Caco-2 (cell line): ENCODE data around the gene MRGPRE. TPM values are rescaled to one million over a fixed set of nuclear protein-coding genes. Genes with fewer than 3 reads are reported as not detected.
"Not testable (repeated sequence)": the region's sequence is repeated elsewhere in the genome, so short reads cannot be mapped to it uniquely, and the experiment has no call there.

ENCODE experiments used
- BruUV-seq: library from RNA; stranded (reverse); fragments of 400-500 nt; replicated peaks from 2 replicates; lab custom pipeline; 2021; lab: Mats Ljungman, UMichigan
- CTCF ChIA-PET: fragments of 300-600 bp; sonication (Branson Sonifier 250); formaldehyde crosslinking; loops from one replicate; lab custom pipeline; 2022; ENCODE audit warnings: antibody characterized with exemption; lab: Charles Lee
- POLR2A ChIA-PET: fragments of 300-600 bp; sonication (Branson Sonifier 250); formaldehyde crosslinking; loops from one replicate; lab custom pipeline; 2022; ENCODE audit warnings: antibody characterized with exemption; lab: Charles Lee
- DNase-seq, 2 experiments: peaks; one replicate each; pipeline versions ENCODE4 v3.0.0 to v3.0.0-alpha.2; 2020 to 2022
- H3K27me3 ChIP-seq: replicated peaks from 2 replicates; pipeline ENCODE4 v1.6.0; 2011; ENCODE audit warnings: low read length; ENCODE audit not compliant: control insufficient read depth, insufficient read depth
- H3K36me3 ChIP-seq: 2 replicates; pipeline ENCODE4 v1.5.1; 2011; ENCODE audit warnings: low read length; ENCODE audit not compliant: control insufficient read depth, insufficient read depth
- H3K4me1 ChIP-seq: fragments of 250-450 bp; sonication (Bioruptor Pico); 2 replicates; pipeline ENCODE4 v1.5.1; 2020; ENCODE audit warnings: mild to moderate bottlenecking
- H3K4me3 ChIP-seq: 2 replicates; pipeline ENCODE4 v1.5.1; 2011; ENCODE audit warnings: low read depth, mild to moderate bottlenecking, control low read depth, low read length
- H3K9me3 ChIP-seq: fragments of 250-450 bp; sonication (Bioruptor Pico); 2 replicates; pipeline ENCODE4 v1.5.1; 2020; ENCODE audit warnings: mild to moderate bottlenecking, moderate library complexity
- H3K27ac Mint-ChIP-seq: one replicate; pipeline ENCODE4 v1.8.0; 2022; ENCODE audit warnings: mixed read lengths; ENCODE audit not compliant: unreplicated experiment
- H3K27me3 Mint-ChIP-seq: one replicate; pipeline ENCODE4 v1.8.0; 2022; ENCODE audit warnings: mixed read lengths; ENCODE audit not compliant: insufficient read depth, unreplicated experiment
- H3K36me3 Mint-ChIP-seq: one replicate; pipeline ENCODE4 v1.8.0; 2022; ENCODE audit warnings: mild to moderate bottlenecking, mixed read lengths; ENCODE audit not compliant: insufficient read depth, unreplicated experiment
- H3K4me1 Mint-ChIP-seq: one replicate; pipeline ENCODE4 v1.8.0; 2022; ENCODE audit warnings: low read depth, mixed read lengths; ENCODE audit not compliant: unreplicated experiment
- H3K4me3 Mint-ChIP-seq: one replicate; pipeline ENCODE4 v1.8.0; 2022; ENCODE audit warnings: mild to moderate bottlenecking, moderate library complexity, mixed read lengths; ENCODE audit not compliant: unreplicated experiment
- H3K9me3 Mint-ChIP-seq: one replicate; pipeline ENCODE4 v1.8.0; 2022; ENCODE audit warnings: mixed read lengths; ENCODE audit not compliant: unreplicated experiment
- intact Hi-C: fragments of 100-400 bp; cut with micrococcal nuclease; formaldehyde crosslinking; loops from one replicate; pipeline ENCODE4 v1.10.0; 2022; ENCODE audit not compliant: unreplicated experiment
- total RNA-seq: library from RNA; stranded (reverse); gene quantifications from 2 replicates; pipeline ENCODE4 v1.2.3, GENCODE V29; 2022
- TF ChIP-seq, protein P1 (sequence below), 2 experiments: fragments of 200-600 bp in 1 of 2; IDR thresholded peaks; 1 replicate in 1 of 2; 2 replicates in 1 of 2; pipeline versions ENCODE4 v1.5.1 to v1.8.0; 2011 to 2022; ENCODE audit warnings: antibody characterized with exemption in 1 of 2, control low read depth in 1 of 2, inconsistent platforms in 1 of 2, low read depth in 1 of 2, low read length in 1 of 2, mild to moderate bottlenecking in 1 of 2, moderate library complexity in 1 of 2; ENCODE audit not compliant: insufficient read depth in 1 of 2, severe bottlenecking in 1 of 2, unreplicated experiment in 1 of 2

MRGPRE gene
- total RNA-seq, 1 experiment from 2014 or later: not detected

DNA sequence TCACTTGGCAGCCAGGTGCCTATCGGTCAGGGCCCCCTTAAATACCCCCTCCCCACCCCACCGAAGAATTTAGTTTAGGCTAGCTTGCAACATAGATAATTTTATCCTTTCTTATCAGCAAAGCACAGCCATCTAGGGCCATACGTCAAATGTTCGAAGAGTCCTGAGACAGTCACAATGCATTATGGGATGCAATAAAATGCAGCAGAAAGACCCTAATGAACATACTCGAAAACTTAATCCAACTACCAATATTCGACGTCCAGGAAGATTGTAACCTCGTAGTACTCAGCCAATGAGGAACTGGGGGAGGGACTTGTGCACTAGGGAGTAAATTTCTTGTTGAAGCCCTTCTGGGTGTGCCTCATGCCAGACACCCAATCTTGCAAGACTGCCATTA is 29.6 kb upstream of the MRGPRE start:
- H3K4me1 ChIP-seq, intact Hi-C loops, H3K4me3 ChIP-seq, H3K4me3 Mint-ChIP-seq, H3K9me3 ChIP-seq, H3K36me3 Mint-ChIP-seq, H3K27me3 Mint-ChIP-seq, POLR2A ChIA-PET, H3K9me3 Mint-ChIP-seq, H3K27me3 ChIP-seq, BruUV-seq, H3K36me3 ChIP-seq, H3K27ac Mint-ChIP-seq, H3K4me1 Mint-ChIP-seq, DNase-seq, CTCF ChIA-PET: not testable (repeated sequence)

DNA sequence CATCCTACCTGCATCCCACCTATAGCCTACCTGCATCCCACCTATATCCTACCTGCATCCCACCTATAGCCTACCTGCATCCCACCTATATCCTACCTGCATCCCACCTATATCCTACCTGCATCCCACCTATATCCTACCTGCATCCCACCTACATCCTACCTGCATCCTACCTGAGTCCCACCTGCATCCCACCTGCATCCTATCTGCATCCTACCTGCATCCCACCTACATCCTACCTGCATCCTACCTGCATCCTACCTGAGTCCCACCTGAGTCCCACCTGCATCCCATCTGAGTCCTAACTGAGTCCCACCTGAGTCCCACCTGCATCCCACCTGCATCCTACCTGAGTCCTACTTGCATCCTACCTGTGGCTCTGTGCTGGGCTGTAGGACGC is 25.3 kb upstream of the MRGPRE start:
- H3K4me3 ChIP-seq, POLR2A ChIA-PET, H3K9me3 ChIP-seq, H3K4me1 ChIP-seq, H3K9me3 Mint-ChIP-seq, intact Hi-C loops, CTCF ChIA-PET, H3K4me3 Mint-ChIP-seq, H3K4me1 Mint-ChIP-seq, BruUV-seq, H3K36me3 ChIP-seq, H3K27me3 Mint-ChIP-seq, H3K27ac Mint-ChIP-seq, H3K27me3 ChIP-seq, H3K36me3 Mint-ChIP-seq, DNase-seq: not testable (repeated sequence)

DNA sequence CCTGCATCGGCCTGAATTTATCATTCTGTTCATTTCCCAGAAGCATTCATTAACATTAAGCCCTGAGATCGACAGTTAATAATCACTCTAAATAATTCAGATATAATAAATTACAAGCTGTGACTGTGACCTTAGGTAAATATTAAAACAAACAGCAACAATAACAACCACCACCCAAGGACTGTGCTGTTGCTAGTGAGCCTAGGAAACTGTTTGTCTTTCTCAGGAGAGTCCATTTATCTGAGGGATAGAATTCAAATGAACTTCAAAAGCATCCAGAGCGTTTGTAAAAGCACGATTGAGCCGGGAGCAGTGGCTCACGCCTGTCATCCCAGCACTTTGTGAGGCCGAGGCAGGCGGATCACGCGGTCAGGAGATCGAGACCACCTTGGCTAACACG is 23.0 kb upstream of the MRGPRE start:
- H3K27me3 ChIP-seq, H3K4me1 ChIP-seq, H3K4me3 ChIP-seq, H3K27ac Mint-ChIP-seq, DNase-seq, BruUV-seq, POLR2A ChIA-PET, CTCF ChIA-PET, H3K36me3 ChIP-seq, H3K27me3 Mint-ChIP-seq, H3K4me3 Mint-ChIP-seq, H3K9me3 Mint-ChIP-seq, H3K4me1 Mint-ChIP-seq, H3K9me3 ChIP-seq, intact Hi-C loops, H3K36me3 Mint-ChIP-seq: not testable (repeated sequence)

DNA sequence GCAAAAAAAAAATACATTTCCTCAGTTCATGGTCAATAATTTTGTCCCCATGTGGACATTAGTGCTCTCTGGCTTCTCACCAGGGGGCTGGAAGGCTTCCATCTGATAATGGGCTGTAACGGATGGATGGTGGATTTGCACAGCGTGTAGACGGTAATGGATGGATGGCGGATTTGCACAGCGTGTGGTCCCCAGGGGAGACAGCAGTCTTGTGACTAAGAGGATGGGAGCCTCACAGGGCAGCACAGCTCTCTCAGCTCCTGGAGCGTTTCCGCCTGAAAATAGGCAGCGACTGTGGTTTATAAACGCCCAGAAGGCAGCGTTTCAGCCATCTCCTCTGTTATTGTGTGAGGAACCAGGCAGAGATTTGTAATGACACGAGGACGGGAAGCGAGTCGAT is 22.6 kb upstream of the MRGPRE start:
- H3K27ac Mint-ChIP-seq, H3K36me3 Mint-ChIP-seq, BruUV-seq, H3K4me3 Mint-ChIP-seq, H3K27me3 ChIP-seq, H3K9me3 Mint-ChIP-seq, H3K4me3 ChIP-seq, H3K4me1 ChIP-seq, H3K27me3 Mint-ChIP-seq, POLR2A ChIA-PET, intact Hi-C loops, H3K4me1 Mint-ChIP-seq, CTCF ChIA-PET, H3K9me3 ChIP-seq, DNase-seq, H3K36me3 ChIP-seq: not testable (repeated sequence)

DNA sequence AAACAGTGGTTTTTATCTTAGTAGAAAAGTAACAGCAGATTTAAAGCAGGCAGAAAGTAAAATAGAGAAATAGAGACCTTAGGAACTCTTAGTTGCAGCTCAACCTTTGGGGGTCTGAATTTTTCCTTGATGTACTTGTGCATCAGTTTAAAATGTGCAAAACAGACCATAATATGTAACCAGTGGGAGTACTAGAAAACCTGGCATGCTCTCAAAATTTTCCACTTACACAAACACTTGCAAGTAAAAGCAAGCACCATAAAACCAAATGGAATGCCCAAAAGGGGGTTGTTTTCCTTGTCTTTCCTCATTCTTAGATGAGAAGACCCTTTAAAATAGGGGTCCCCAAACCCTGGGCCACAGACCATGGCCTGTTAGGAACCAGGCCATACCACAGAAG is 12.9 kb upstream of the MRGPRE start:
- H3K36me3 Mint-ChIP-seq: no peaks in the 10 kb centered on the region
- CTCF ChIA-PET: no interaction called here
- intact Hi-C loops: no loop called here
- no peaks in the 10 kb centered on the region for H3K4me1 Mint-ChIP-seq
- POLR2A ChIA-PET: no interaction called here
- Histone ChIP-seq H3K36me3 (no peaks in the 10 kb centered on the region), H3K4me3 (no peak overlapping the region), H3K27me3 (peaks cover 1% of the 10 kb centered on the region; the same call in 1 of the 2 replicates), H3K9me3 (0 out of 2 replicates have a peak, but pooled peaks cover 2% of the 10 kb centered on the region), H3K4me1 (no peaks in the 10 kb centered on the region)
- TF ChIP-seq, protein P1, sequence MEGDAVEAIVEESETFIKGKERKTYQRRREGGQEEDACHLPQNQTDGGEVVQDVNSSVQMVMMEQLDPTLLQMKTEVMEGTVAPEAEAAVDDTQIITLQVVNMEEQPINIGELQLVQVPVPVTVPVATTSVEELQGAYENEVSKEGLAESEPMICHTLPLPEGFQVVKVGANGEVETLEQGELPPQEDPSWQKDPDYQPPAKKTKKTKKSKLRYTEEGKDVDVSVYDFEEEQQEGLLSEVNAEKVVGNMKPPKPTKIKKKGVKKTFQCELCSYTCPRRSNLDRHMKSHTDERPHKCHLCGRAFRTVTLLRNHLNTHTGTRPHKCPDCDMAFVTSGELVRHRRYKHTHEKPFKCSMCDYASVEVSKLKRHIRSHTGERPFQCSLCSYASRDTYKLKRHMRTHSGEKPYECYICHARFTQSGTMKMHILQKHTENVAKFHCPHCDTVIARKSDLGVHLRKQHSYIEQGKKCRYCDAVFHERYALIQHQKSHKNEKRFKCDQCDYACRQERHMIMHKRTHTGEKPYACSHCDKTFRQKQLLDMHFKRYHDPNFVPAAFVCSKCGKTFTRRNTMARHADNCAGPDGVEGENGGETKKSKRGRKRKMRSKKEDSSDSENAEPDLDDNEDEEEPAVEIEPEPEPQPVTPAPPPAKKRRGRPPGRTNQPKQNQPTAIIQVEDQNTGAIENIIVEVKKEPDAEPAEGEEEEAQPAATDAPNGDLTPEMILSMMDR (IDR thresholded peaks at IDR 0.05; ENCODE audit: insufficient read depth in 1 of 2, low read depth in 1 of 2, low read length in 1 of 2, severe bottlenecking in 1 of 2, unreplicated experiment in 1 of 2): no peak
- H3K27ac Mint-ChIP-seq: no peak overlapping the region
- no peak overlapping the region for H3K4me3 Mint-ChIP-seq
- no TSS peak for BruUV-seq
- peaks cover 3% of the 10 kb centered on the region for H3K27me3 Mint-ChIP-seq
- H3K9me3 Mint-ChIP-seq: no peaks in the 10 kb centered on the region
- no peak for DNase-seq
